HG03354 (cell line): ENCODE data around the gene NT5M.
A peak's percentile ranks its signal among the peaks of the same experiment; 100 is the strongest.
"Not testable (repeated sequence)": the region's sequence is repeated elsewhere in the genome, so short reads cannot be mapped to it uniquely, and the experiment has no call there.

ENCODE experiments used
- ATAC-seq: cut with Tn5 transposase; IDR thresholded peaks from one replicate; pipeline ENCODE4 v1.9.1; 2021; ENCODE audit warnings: mild to moderate bottlenecking; ENCODE audit not compliant: unreplicated experiment, poor library complexity, severe bottlenecking

Gene NT5M

DNA sequence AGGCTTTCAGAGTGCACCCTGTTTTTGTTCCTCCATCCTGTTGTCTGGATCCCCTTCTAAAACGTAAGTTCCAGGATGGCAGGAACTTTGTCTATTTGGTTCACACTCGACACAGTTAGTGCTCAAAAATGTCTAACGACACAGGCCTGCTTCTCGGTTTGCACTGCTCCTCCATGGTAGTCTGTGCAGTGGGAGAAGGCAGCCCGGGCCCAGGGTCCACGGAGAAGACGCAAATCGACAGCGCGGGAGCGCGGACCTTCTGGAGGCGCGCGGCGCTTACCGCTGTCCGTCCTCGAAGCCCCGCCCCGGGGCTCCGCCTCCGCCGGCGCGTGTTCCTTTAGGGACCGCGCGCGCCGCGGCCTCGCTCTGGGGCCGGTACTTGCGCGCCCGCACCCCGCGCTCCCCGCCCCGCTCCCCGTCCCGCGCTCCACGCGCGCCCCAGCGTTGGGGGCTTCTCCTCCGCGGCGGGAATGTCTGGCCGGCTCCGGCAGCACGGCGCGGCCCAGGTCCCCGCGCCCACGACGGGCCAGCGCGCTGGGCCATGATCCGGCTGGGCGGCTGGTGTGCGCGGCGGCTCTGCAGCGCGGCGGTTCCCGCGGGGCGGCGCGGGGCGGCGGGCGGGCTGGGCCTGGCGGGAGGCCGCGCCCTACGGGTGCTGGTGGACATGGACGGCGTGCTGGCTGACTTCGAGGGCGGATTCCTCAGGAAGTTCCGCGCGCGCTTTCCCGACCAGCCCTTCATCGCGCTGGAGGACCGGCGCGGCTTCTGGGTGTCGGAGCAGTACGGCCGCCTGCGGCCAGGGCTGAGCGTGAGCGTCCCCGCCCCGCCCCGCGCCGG is at the start of gene NT5M:
NT5M (plus strand) TSS at position 364 of the 837 bp plus-strand sequence; CDS start at position 542, 178 bp downstream.
- peak; percentile 53 for ATAC-seq

DNA sequence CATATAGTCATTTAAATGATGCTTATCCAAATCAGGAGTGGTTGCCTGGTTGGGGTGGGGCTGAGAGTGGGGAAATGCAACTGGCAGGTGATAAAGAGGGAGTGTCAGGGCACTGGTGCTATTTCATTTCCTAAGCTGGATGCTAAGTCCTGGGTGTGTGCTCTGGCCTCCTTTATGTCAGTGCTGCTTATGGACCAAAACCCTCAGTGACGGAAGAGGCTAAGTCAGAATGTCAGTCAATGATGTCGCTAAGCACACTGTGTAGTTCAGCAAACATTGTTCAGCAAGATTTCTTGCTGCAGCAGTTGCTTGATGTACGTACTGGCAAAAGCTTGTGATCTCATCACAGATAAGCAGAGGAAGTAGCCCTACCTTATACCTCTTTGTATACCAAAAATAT is 49.8 kb upstream of the NT5M start:
- ATAC-seq = no peak

DNA sequence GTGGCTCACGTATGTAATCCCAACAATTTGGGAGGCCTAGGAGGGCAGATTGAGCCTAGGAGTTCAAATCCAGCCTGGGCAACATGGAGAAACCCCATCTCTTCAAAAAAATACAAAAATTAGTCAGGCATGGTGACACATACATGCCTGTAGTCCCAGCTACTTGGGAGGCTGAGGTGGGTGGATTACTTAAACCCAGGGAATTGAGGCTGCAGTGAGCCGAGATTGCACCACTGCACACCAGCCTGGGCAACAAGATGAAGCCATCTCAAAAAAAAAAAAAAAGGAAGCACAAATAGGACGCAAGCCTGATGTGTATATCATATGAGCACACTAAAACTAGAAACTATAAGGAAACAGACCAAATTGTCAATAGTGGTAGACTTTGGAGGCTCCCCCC is 49.1 kb upstream of the NT5M start:
- no peak for ATAC-seq

DNA sequence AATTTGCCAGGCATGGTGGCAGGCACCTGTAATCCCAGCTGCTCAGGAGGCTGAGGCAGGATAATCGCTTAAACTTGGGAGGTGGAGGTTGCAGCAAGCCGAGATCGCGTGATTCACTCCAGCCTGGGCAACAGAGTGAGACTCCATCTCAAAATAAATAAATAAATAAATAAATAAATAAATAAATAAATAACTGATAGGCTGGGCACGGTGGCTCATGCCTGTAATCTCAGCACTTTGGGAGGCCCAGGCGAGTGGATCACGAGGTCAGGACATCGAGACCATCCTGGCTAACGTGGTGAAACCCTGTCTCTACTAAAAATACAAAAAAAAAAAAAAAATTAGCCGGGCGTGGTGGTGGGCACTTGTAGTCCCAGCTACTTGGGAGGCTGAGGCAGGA is 47.5 kb upstream of the NT5M start:
- ATAC-seq = not testable (repeated sequence)

DNA sequence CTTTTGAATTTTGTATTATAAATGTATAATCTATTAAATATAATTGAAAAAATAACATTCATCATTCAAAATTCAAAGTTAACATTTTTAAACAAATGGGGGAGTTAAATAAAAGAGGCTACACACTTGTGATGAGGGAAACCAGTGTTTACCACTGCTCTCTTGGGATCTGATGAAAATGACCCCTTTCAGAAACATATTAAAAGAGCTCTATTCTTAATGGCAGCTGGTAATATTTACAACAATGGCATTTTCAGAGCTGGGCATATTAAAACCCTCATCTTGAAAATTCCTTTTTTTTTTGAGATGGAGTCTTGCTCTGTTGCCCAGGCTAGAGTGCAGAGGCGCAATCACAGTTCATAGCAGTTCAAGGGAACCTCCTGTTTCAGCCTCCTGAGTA is 46.9 kb upstream of the NT5M start:
- no peak for ATAC-seq

DNA sequence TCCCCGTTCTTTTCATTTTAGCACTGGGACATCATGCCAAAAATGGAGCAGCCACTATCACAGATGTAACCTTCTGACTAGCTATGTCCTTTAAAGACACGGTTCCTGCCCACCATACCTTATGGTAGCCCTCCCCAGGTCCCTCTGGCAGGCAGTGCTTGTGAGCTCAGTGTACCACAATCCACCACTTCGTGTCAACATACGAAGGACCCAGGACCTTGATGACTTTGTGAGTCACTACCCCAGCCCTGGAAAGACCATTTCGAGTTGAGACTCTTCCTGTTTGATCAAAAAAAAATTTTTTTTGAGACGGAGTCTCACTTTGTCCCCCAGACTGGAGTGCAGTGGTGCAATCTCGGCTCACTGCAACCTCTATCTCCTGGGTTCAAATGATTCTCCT is 45.2 kb upstream of the NT5M start:
- ATAC-seq = no peak

DNA sequence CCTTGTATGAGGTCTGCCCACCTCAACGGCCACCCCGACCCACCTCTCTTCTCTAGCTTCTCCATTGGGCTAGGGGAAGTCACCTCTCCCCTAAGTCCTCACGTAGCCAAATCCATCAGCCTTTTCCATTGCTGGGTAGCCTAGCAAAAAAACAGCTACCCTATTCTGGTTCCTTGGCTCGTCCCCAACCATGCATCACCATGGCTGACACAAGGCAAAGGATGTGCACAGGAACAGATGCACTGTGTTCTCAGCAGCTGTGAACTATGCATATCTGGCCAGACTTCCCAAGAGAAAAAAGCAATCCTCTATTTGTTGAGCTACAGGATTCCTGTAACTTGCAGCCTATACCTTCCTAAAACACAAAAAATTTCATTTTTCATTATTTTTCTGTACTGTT is 44.2 kb upstream of the NT5M start:
- ATAC-seq = no peak

DNA sequence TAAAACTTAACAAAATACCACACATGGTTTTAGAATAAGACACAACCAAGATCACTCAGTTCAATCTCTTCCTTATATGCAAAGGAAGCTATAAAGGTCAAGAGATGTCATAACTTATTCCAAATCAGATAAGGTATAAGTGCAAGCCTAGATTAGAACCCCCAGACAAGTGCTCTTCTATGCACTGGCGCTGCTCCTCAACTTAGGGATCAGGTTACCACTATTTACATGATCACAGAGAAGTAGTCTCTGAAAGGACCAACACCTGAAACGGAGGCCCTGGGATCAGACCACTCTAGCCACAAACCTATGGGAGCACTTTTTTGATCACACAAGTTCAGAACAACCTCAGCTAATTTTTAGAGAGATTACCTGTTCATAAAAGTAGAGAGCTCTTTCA is 38.7 kb upstream of the NT5M start:
- no peak for ATAC-seq

DNA sequence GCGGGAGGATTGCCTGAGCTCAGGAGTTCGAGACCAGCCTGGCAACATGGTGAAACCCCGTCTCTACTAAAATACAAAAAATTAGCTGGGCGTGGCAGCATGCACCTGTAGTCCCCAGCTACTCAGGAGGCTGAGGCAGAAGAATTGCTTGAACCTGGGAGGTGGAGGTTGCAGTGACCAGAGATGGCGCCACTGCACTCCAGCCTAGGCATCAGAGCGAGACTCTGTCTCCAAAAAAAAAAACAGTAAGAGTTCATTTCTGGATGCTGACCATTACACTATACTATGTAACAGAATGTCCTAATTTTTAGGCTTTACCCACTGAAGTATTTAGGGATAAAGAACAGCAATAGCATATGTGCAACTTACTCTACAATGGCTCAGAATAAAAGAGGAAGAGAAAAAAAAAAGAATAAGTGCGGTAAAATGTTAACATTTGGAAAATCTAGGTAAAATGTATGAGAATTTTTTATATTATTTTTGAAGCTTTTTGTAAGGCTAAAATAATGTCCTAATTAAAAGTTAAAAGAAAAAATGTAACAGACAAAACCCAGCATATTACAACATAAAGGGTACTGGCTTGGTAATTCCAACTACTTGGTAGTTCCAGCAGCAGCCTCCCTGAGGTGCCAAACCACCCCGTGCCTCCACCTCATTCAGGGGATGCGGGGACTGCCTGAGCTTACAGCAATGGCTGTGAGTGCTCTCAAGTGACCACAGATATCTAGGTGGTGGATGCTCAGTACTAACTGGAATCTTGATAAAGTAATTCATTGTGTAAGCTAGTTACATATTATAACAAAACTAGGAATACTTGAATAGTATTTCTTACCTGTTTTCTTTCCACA is 33.0 kb upstream of the NT5M start:
- no peak for ATAC-seq

DNA sequence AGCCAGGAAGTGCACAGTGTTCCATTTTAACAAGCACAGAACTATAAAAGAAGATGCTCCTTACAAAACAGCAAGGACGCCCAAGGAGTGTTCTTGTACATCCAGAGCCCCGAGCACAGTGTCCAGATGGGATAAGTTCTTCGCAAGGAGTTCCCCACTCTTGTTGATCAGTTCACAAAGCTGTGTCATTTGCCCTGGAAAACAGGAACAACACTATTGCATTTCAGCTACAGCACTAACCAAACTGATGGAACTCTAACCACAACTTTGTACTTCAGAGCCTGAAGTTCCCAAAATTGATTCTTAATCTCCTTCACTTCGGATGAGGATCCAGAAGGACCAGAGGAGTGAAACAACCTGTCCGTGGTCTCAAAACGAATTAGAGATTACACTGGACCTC is 27.2 kb upstream of the NT5M start:
- ATAC-seq = no peak

DNA sequence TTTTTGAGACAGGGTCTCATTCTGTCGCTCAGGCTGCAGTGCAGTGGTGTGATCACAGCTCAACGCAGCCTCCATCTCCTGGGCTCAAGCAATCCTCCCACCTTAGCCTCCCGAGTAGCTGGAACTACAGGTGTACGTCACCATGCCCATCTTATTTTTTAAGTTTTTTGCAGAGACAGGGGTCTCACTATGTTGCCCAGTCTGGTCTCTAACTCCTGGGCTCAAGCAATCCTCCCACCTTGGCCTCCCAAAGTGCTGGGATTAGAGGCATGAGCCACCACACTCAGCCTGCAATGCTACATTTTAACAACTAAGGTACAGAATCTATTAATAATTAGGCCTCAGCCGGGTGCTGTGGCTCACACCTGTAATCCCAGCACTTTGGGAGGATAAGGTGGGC is 25.7 kb upstream of the NT5M start:
- ATAC-seq = not testable (repeated sequence)

DNA sequence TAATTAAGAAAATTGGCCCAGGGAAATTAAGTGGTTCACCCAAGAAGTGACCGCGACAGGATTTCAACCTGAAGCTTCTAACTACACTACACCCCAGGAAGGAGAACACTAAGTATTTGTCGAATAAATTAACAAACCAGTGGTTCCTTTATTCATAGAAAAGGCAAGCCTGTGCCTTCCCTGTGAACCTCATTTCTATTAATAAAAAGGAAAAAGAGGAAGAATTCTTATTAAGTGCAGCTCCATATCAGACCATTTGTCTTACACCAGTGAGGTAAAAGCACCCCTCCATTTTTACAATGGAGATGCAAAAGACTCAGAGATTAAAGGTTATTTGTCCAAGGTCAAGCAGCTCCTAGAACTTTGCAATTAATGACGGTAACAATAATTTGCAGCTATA is 23.9 kb upstream of the NT5M start:
- ATAC-seq = no peak

DNA sequence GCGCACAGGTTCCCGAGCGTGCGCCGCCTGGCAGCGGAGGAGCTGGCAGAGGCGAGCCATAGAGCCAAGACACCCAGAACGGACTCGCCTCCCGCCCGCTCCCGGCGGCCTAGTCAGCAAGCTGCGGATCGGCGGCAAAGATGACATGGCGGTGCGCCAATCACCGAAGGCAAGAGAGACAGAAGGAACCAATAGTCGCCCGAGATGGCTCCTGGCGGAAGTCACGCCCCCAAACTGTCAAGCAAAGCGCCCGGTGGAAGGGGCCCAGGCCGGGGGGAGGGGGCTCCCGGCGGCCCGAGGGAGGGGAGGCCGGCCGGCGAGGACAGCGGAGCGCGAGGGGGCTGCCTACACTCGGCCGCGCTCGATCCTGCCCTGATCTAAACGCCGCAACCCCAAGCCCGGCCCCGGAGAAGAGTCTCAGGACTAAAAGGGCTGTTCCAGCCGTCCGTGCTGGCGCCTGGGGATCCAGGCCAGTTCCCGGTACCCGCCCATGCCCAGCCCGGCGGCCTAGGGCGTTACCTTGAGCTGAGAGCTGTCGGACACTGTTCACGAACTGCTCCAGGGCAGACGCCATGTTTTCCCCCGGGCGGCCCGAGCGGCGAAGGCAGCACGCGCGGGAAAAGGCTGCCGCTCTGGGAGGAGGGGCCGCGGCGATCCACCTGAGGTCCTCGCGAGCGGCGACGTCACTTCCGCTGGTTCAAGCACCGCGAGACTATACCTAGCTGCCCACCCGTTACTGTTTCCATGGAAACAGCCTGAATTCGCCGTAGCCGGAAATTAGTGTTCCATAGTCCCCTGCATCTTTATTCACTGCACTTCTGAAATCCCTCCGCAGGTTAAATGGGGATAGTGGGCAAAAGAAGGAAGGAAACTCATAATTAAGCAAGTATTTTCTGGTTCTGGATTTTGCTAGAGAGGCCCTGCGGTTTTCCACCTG is 22.3 kb upstream of the NT5M start, which contains the start of gene COPS3:
COPS3 (minus strand) TSS at position 634 of the 937 bp plus-strand sequence; CDS start at position 574, 60 bp downstream.
- ATAC-seq = peak; percentile 90

DNA sequence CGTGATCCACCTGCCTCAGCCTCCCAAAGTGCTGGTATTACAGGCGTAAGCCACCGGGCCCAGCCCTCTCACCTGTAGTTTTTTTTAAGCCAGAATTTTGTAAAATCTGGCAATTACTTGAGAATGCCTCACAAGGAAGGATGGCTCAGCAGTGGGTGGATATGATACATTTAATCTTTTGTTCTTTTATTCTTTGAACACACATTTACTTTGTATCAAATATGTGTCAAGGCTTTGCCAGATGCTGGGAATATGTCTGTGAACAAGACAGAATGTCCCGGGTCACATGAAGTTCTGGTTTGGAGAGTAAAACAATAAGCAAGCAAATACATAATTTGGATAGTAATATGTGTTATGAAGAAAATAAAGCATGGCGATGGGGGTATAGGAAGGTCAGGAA is 17.2 kb upstream of the NT5M start:
- no peak for ATAC-seq

DNA sequence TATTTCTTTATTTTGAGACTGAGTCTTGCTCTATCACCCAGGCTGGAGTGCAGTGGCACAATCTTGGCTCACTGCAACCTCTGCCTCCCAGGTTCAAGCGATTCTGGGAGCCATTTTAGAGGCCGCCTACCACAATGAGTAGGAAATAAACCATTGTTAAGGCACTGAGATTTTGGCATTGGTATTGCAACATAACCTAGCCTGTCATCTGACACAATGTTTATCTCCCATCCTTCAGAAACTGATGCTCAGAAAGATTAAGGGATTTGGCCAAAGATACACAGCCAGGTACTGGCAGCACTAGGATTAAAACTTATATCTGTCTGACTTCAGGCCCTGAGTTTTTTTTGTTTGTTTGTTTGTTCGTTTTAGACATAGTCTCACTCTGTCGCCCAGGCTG is 14.1 kb upstream of the NT5M start:
- no peak for ATAC-seq

DNA sequence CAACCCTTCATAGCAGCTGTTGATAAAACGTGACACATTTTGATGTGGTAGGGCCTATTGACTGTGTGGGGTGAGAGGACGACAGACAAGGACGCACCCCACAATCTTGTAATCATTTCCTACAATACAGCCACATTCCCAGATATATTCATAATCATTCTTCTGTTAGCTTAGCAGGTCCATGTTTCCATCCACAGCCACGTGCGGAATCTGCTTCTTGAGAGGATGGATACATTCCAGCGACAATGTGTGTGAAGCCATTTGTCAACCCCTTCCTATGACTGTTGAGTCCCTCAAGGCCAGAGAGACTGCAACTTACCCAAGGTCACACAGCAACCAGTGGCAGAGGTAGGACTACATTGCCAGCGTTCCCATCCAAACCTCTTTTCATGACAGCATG is 13.5 kb upstream of the NT5M start:
- ATAC-seq = no peak

DNA sequence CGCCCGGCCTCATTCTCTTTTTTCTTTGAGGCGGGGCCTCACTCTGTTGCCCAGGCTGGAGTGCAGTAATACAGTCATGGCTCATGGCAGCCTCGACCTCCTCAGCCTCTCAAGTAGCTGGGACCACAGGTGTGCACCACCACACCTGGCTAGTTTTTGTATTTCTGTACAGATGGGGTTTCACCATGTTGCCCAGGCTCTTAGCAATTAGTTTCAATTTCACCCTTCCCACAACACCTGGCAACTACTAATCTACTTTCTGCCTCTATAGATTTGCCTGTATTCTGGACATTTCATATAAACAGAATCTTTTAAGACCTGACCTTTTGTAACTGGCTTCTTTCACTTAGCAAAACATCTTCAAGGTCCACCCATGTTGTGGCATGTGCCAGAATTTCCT is 8.0 kb upstream of the NT5M start:
- no peak for ATAC-seq

DNA sequence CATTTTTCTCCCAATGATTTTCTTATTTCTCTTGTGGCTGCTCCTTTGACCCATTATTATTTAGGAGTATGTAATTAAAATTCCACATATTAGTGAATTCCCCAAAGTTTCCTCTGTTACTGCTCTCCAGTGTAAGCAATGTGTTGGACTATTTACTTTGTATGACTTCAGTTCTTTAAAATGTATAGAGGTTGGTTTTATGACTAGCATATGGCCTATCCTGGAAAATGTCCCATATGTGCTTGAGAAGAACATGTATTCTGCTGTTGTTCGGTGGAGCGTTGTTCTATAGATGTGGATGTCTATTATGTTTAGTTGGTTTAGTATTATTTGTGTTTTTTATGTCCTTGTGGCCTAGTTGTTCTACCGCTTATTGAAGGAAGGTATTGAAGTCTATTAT is 6.0 kb upstream of the NT5M start:
- ATAC-seq = no peak

DNA sequence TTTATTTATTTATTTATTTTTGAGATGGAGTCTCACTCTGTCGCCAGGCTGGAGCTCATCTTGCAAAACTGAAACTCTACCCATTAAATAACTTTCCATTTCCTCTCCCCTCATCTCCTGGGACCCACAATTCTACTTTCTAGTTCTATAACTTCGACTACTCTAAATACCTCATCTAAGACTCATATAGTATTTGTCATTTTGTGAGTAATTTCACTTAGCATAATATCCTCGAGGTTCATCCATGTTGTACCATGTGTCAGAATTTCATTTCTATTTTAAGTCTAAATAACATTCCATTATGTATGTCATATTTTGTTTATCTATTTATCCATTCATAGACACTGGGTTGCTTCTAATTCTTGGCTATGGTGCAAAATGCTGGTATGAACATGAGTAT is 5.1 kb upstream of the NT5M start:
- no peak for ATAC-seq
